ENCODE measurements around the gene RSPH3.

Gene RSPH3

GRCh38 chr6:158943380-158944032 is 56.5 kb downstream of the RSPH3 start:
- Mint-ChIP-seq H3K27me3 (ENCODE audit: low read depth) (peaks cover 41% of the 10 kb centered on the region), H3K27ac (no peak overlapping the region), H3K4me3 (no peak overlapping the region), H3K4me1 (ENCODE audit: low read depth) (peaks cover 6% of the 10 kb centered on the region), H3K36me3 (ENCODE audit: low read depth) (peaks cover 2% of the 10 kb centered on the region), H3K9me3 (peaks cover 4% of the 10 kb centered on the region)

- Mint-ChIP-seq H3K36me3 (ENCODE audit: low read depth) (peaks cover 2% of the 10 kb centered on the region), H3K27me3 (ENCODE audit: low read depth) (peaks cover 48% of the 10 kb centered on the region), H3K4me1 (ENCODE audit: low read depth) (peaks cover 7% of the 10 kb centered on the region), H3K4me3 (no peak overlapping the region), H3K27ac (no peak overlapping the region), H3K9me3 (peaks cover 4% of the 10 kb centered on the region)
Measured at GRCh38 chr6:158942349-158942748, 57.7 kb downstream of the RSPH3 start.

GRCh38 chr6:158941246-158941645 is 58.8 kb downstream of the RSPH3 start:
- Mint-ChIP-seq H3K9me3 (peaks cover 4% of the 10 kb centered on the region), H3K27ac (no peak overlapping the region), H3K4me1 (ENCODE audit: low read depth) (peaks cover 7% of the 10 kb centered on the region), H3K27me3 (ENCODE audit: low read depth) (peaks cover 44% of the 10 kb centered on the region), H3K4me3 (no peak overlapping the region), H3K36me3 (ENCODE audit: low read depth) (peaks cover 2% of the 10 kb centered on the region)

- peaks cover 4% of the 10 kb centered on the region for H3K9me3 Mint-ChIP-seq
- no peak overlapping the region for H3K27ac Mint-ChIP-seq
- H3K4me1 Mint-ChIP-seq (ENCODE audit: low read depth): peaks cover 7% of the 10 kb centered on the region
Measured at GRCh38 chr6:158939255-158940159, 60.5 kb downstream of the RSPH3 start.

GRCh38 chr6:158938811-158939254 is 61.2 kb downstream of the RSPH3 start:
- peak overlapping the region; percentile 69 for H3K4me3 Mint-ChIP-seq
- peaks cover 2% of the 10 kb centered on the region for H3K36me3 Mint-ChIP-seq (ENCODE audit: low read depth)
- H3K27me3 Mint-ChIP-seq (ENCODE audit: low read depth): peaks cover 43% of the 10 kb centered on the region
- H3K9me3 Mint-ChIP-seq: peaks cover 4% of the 10 kb centered on the region
- H3K4me1 Mint-ChIP-seq (ENCODE audit: low read depth): peaks cover 7% of the 10 kb centered on the region
- H3K27ac Mint-ChIP-seq: no peak overlapping the region

More at GRCh38 chr6:158939255-158940159, 60.5 kb downstream of the RSPH3 start:
- Mint-ChIP-seq H3K36me3 (ENCODE audit: low read depth) (peaks cover 2% of the 10 kb centered on the region), H3K4me3 (peak overlapping the region; percentile 69), H3K27me3 (ENCODE audit: low read depth) (peaks cover 44% of the 10 kb centered on the region)

GRCh38 chr6:158938220-158938619 is 61.8 kb downstream of the RSPH3 start:
- H3K4me3 Mint-ChIP-seq: no peak overlapping the region
- peaks cover 40% of the 10 kb centered on the region for H3K27me3 Mint-ChIP-seq (ENCODE audit: low read depth)
- H3K9me3 Mint-ChIP-seq: peaks cover 4% of the 10 kb centered on the region
- peaks cover 7% of the 10 kb centered on the region for H3K4me1 Mint-ChIP-seq (ENCODE audit: low read depth)
- H3K27ac Mint-ChIP-seq: no peak overlapping the region
- H3K36me3 Mint-ChIP-seq (ENCODE audit: low read depth): peaks cover 2% of the 10 kb centered on the region

- H3K27ac Mint-ChIP-seq: no peak overlapping the region
- no peaks in the 10 kb centered on the region for H3K9me3 Mint-ChIP-seq
- H3K27me3 Mint-ChIP-seq (ENCODE audit: low read depth): peaks cover 17% of the 10 kb centered on the region
- peaks cover 2% of the 10 kb centered on the region for H3K4me1 Mint-ChIP-seq (ENCODE audit: low read depth)
- H3K4me3 Mint-ChIP-seq: no peak overlapping the region
- no peaks in the 10 kb centered on the region for H3K36me3 Mint-ChIP-seq (ENCODE audit: low read depth)
Measured at GRCh38 chr6:158934157-158934556, 65.8 kb downstream of the RSPH3 start.

- H3K36me3 Mint-ChIP-seq (ENCODE audit: low read depth): no peaks in the 10 kb centered on the region
- no peak overlapping the region for H3K4me3 Mint-ChIP-seq
- peaks cover under 1% of the 10 kb centered on the region for H3K9me3 Mint-ChIP-seq
- H3K27me3 Mint-ChIP-seq (ENCODE audit: low read depth): peaks cover 9% of the 10 kb centered on the region
- H3K4me1 Mint-ChIP-seq (ENCODE audit: low read depth): peaks cover under 1% of the 10 kb centered on the region
- no peak overlapping the region for H3K27ac Mint-ChIP-seq
Measured at GRCh38 chr6:158933079-158933595, 66.9 kb downstream of the RSPH3 start.

- peaks cover 3% of the 10 kb centered on the region for H3K9me3 Mint-ChIP-seq
- no peaks in the 10 kb centered on the region for H3K36me3 Mint-ChIP-seq (ENCODE audit: low read depth)
- H3K4me3 Mint-ChIP-seq: no peak overlapping the region
- peaks cover 3% of the 10 kb centered on the region for H3K27me3 Mint-ChIP-seq (ENCODE audit: low read depth)
- no peaks in the 10 kb centered on the region for H3K4me1 Mint-ChIP-seq (ENCODE audit: low read depth)
- no peak overlapping the region for H3K27ac Mint-ChIP-seq
Measured at GRCh38 chr6:158928068-158928467, 71.9 kb downstream of the RSPH3 start.

- no peak overlapping the region for H3K4me3 Mint-ChIP-seq
Measured at GRCh38 chr6:158926414-158926813, 73.6 kb downstream of the RSPH3 start.

GRCh38 chr6:158924499-158925455 is 75.2 kb downstream of the RSPH3 start:
- H3K9me3 Mint-ChIP-seq: peaks cover 3% of the 10 kb centered on the region
- H3K36me3 Mint-ChIP-seq (ENCODE audit: low read depth): no peaks in the 10 kb centered on the region
- no peak overlapping the region for H3K27ac Mint-ChIP-seq
- no peak overlapping the region for H3K4me3 Mint-ChIP-seq
- peaks cover 5% of the 10 kb centered on the region for H3K4me1 Mint-ChIP-seq (ENCODE audit: low read depth)
- H3K27me3 Mint-ChIP-seq (ENCODE audit: low read depth): peaks cover 9% of the 10 kb centered on the region

More at GRCh38 chr6:158926414-158926813, 73.6 kb downstream of the RSPH3 start:
- Mint-ChIP-seq H3K4me1 (ENCODE audit: low read depth) (no peaks in the 10 kb centered on the region), H3K36me3 (ENCODE audit: low read depth) (no peaks in the 10 kb centered on the region), H3K9me3 (peaks cover 3% of the 10 kb centered on the region), H3K27ac (no peak overlapping the region), H3K27me3 (ENCODE audit: low read depth) (peaks cover 3% of the 10 kb centered on the region)

GRCh38 chr6:158923805-158924498 is 76.0 kb downstream of the RSPH3 start:
- peaks cover 6% of the 10 kb centered on the region for H3K27me3 Mint-ChIP-seq (ENCODE audit: low read depth)
- H3K27ac Mint-ChIP-seq: no peak overlapping the region
- H3K4me1 Mint-ChIP-seq (ENCODE audit: low read depth): peaks cover 5% of the 10 kb centered on the region
- H3K9me3 Mint-ChIP-seq: peaks cover 3% of the 10 kb centered on the region
- no peak overlapping the region for H3K4me3 Mint-ChIP-seq
- no peaks in the 10 kb centered on the region for H3K36me3 Mint-ChIP-seq (ENCODE audit: low read depth)
